HG03432 (cell line): Measurements from ENCODE around the gene RNU6-9.

Source experiments
- ATAC-seq: cut with Tn5 transposase; IDR thresholded peaks from one replicate; pipeline ENCODE4 v1.9.1; 2021; ENCODE audit warnings: mild to moderate bottlenecking, moderate library complexity; ENCODE audit not compliant: unreplicated experiment

The RNU6-9 gene

DNA sequence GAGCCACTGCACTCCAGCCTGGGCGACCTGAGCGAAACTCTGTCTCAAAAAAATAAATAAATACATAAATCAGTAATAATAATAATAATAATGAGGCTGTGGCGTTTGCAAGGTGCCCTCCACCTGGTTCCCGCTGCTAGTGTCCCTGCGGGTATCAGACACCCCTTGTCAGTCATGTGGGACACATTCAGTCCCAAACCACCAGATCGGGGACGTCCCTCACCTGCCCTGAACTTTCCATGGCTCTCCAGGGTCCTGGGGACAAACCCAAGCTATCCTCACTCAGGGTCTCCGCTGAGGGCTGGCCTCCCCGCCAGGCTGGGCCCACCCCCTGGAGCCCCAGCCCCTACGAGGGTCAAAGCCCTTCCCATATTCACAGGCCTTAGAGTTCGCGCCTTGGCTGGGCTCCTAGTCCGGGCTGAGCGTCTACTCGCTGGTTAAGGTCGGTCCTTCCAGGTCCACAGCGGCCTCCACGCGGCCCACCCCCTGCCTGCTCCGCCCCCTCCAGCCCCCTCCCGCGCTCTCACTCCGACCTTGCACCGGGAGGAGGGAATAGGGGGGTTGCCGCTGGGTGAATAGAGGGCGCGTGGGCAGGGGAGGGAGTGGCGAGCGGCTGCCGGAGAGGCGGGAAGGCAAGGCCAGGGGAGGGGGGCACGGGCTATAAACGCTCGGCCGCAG is 23.5 kb downstream of the RNU6-9 start:
- ATAC-seq: no peak

GRCh38 chr19:917323-918151 is 24.3 kb downstream of the RNU6-9 start, which contains the start of gene KISS1R:
Gene KISS1R (plus strand): TSS chr19:917333. CDS start chr19:917503, 170 bp downstream.
- no peak for ATAC-seq

DNA sequence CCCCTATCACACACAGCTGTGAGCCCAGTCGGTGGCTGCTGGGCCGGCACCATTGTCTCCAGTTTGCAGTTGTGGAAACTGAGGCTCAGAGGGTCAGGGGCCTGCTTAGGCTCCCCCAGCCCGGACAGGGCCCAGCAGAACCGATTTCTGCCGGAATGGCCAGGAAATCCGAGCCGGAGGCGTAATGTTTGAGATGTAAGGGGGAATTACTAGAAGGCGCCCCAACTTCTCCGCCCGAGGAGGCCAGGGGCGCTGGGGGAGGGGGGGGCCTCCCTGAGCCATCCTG is 24.8 kb downstream of the RNU6-9 start:
- no peak for ATAC-seq

DNA sequence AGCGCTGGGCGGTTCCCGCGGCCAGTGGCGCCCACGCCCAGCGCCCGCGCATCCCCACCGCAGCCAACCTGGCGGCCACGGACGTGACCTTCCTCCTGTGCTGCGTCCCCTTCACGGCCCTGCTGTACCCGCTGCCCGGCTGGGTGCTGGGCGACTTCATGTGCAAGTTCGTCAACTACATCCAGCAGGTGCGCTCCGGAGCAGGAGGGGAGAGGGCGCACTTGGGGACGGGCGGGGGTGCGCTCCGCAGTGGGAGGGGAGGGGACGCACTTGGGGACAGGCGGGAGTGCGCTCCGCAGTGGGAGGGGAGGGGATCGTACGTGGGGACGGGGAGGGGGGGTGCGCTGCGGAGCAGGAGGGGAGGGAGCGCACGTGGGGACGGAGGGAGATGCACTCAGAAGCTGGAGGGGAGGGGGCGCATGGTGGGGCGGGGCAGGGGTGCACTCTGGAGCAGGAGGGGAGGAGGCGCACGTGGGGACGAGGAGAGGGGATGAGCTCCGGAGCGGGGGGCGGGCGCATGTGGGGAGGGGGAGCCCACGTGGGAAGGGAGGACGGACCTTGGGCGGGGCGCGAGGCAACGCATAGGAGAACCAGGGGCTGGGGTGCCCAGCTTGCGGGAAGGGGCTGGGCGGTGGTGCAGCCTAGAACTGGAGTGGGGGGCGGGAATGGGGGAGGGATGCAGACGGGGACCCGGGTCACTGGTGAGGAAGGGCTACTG is 25.4 kb downstream of the RNU6-9 start:
- ATAC-seq: no peak

- peak; percentile 17 for ATAC-seq
Measured at GRCh38 chr19:919199-920050, 26.1 kb downstream of the RNU6-9 start.

GRCh38 chr19:920051-920864 is 27.0 kb downstream of the RNU6-9 start:
- ATAC-seq: peak; percentile 31

DNA sequence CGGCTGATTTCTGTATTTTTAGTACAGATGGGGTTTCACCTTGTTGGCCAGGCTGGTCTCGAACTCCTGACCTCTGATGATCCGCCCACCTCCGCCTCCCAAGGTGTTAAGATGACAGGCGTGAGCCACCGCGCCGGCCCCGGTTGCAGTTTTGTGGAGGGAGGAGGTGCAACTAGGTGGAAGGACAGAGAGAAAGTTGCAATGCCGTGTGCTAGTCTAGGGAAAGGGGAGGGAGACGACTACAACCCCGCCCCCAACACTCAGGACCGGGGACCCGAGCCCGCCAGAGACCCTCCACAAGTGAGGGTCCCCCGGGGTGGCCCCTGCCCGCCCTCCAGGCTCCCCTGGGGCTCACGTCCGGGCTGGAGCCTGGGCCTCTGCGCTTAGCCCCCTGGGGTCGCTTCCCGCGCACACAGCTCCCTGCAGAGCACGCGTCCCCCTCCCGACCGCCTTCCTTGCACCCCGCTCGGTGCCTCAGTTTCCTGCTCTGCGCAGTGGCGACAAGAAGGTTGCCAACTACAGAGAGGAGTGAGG is 31.3 kb downstream of the RNU6-9 start:
- ATAC-seq: no peak

- peak; percentile 46 for ATAC-seq
Measured at GRCh38 chr19:925087-925525, 31.8 kb downstream of the RNU6-9 start.

DNA sequence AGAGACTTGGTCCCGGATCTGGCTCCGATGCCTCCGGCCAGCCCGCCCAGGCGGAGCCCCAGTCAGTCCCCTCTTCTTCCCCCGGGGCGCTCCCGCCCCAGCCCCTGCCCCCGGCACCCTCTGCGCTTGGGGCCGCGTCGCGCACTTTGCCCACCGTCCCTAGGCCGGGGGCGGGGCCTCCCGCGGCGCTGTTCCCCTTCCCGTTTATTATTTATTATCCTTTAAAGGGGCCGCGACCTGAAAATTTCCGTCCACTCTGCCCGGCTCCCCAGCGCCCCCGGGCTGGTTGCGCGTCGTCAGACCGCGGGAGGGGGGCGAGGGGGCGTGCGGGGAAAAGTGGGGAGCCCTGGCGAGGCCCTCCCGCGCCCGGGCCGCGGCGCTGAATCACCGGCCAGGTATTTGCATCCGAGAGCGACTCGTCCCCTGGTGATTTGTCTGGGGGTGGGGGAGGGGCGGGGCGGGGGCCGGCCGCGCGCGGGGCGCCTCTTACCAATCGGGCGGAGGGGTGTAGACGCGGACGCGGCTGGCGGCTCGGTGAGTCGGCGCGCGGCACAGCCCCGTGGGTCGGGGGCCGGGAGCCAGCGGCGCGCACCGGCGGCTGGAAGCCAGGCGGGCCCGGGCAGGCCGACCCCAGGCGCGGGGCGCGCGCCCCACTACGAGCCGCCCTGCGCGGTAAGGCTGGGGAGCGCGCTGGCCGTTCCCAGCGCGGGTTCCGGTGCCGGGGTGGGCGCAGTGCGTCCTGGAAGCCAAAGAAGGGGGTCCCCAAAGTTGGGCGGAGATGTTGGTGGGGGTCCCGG is 32.4 kb downstream of the RNU6-9 start, which contains the start of gene ARID3A:
ARID3A (plus strand) TSS at position 510 of the 797 bp plus-strand sequence. CDS start 3,494 bp downstream, outside the sequence.
- ATAC-seq: peak; percentile 60

DNA sequence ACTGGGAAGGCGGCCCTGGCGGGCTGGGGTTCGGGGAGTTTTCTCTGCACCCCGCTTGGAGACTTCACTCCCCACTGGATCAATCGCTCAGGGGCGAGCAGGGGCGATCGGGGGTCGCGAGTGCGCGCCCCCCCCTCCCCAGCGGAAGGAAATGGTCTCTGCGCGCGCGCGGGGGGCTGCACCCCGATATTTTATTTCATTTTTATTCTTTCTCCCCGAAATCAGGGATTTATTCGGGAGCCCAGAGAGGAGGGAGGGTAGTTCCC is 33.0 kb downstream of the RNU6-9 start:
- ATAC-seq: no peak

DNA sequence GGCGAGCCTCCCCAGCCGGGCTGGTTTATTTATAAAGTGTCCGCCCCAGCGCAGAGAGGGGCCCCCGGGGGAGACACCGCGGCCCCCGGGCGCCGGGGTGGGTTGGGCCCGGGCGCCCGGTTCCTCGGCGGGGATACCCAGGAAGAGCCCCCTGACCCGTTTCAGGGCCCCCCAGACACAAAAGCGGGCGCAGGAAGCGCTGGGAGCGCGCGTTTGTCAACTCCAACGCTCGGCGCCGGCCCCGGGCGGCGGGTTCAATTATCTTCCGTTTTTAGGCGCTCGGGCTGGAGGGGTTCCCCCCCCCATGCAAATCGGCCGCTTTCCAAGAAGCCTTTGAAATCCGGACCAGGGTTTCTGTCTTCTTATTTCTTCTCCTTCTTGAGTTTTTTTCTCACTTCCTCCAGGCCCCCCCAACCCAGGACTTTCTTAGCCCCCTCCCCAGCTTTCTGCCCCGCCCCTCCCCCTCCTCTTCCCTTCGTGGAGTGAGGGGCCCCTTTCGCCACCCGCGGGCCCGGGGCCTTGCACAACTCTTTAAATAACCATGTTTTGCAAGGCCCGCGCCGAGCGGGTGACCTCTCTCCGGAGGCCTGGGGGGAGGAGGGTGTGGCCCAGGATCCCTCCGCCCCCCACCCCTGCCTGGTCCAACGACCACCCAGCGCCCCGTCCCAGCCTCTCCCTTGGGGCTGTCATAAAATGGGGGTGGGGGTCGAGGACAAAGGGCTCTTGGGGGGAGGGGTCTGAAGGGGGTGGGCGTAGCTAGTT is 33.5 kb downstream of the RNU6-9 start:
- no peak for ATAC-seq

DNA sequence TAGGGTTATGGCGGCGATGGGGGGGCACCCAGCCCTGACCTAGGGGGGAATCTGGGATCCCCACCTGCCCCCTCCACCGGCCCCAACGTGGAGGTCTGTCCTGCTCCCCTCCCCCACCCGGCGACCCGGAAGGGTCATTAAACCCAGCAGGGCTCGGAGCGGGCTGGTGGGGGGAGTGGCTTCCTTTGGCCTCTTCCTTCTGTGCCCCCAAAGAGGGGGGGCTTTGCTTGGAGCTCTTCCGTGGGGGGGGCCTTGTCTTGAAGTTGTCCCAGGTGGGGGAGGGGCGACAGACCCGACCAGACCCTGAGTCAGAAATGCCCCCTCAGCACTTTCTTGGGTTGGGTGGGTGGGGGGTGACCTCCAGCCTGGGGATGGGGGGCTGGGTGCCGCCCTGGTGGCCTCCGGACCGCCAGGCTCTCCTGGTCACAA is 34.1 kb downstream of the RNU6-9 start:
- ATAC-seq: no peak

DNA sequence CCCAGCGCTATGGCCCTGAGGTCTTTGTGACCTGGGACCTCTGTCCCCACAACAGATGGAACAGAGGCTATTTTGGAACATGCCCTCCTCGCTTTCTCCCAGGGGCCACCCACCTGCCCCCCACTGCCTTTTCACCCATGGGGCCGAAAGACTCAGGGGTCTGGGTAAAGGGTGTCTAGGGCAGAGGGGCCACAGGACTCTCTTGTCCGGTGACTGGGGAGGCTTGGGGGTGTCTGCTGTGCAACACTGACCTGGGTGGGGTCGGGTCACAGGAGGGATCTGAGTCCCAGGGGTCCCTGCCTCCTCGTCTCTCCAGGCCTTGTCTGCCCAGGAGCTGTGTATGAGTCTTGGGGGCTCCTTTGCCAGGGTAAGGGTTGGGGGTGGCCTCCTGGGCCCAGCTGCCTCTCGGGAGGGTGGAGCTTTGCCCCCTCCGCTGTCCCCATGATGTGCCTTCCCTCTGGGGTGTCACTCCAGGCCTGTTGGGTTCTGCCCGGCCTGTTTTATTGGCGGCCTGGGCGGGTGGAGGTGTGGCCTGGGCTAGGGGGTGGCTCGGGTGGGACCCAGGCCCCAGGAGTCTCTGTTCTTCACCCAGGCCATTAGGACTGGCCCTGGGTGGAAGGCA is 34.6 kb downstream of the RNU6-9 start:
- no peak for ATAC-seq

DNA sequence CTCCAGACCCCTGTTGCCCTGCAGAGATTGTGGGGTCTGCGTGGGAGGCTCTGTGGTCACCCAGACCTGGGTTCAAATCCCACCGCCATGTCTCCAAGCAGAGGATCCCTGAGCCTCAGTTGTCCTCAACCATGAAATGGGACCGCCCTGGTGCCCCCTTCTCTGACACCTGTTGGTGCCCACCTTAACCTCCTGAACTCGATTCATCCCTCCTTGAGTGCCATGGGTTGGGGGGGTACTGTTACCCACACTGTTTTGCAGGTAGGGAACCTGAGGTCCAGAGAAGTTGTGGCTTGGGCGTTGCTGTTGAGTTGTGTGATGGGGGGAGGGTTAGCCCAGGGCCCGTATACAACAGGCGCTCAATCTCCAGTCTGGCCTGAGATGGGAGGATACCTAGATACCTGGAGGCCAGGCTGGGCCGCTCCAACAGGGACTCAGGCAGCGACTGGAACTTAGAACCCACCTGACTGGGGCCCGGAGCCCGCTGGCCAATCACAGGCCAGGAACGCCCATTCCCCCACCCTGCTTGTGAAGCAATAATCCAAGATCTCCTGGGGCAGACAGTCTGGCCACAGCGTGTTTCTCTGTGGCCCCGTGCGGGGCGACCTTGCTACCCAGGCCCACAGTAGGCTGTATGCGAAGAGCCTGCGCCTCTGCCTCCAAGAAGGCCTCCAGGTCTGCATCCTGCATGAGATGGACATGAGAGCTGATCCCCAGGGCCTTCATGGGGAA is 35.4 kb downstream of the RNU6-9 start:
- ATAC-seq: no peak

GRCh38 chr19:929203-929890 is 36.1 kb downstream of the RNU6-9 start:
- ATAC-seq: no peak

DNA sequence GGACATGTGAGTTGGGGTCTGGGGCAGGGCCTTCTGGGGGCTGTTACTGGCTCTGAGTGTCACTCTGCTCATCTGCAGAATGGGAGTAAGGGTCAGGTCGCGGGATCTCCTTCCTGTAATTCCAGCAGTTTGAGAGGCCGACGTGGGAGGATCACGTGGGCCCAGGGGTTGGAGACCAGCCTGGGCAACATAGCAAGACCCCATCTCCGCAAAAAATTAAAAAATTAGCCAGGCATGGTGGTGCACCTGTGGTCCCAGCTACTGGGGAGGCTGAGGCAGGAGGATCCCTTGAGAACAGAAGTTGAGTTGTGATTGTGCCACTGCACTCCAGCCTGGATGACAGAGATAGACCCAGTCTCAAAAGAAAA is 36.6 kb downstream of the RNU6-9 start:
- ATAC-seq: no peak
